HG03103 (cell line): Measurements from ENCODE around the gene DUSP10.
A peak's percentile ranks its signal among the peaks of the same experiment; 100 is the strongest.

Source experiments
- ATAC-seq: cut with Tn5 transposase; IDR thresholded peaks from one replicate; pipeline ENCODE4 v1.9.1; 2021; ENCODE audit warnings: low read depth; ENCODE audit not compliant: unreplicated experiment

DUSP10 gene

DNA sequence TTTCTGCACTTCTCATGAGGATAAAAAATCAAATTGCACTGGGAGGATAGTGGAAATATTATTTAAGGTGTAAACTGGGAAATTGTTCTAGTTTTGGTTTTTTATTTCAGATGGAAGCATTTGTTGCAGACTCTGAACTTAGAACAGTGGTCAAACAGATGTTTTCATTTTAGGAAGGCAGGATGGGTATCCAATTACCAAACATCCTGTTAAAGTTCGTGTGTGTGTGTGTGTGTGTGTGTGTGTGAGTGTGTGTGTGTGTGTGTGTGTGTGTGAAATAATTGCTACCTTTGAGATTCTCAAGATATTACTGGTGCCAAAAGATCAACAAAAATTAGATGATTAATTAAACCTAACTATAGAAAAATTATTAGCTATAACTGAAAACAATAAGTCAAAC lies 24.3 kb upstream of the DUSP10 start:
- ATAC-seq: no peak

DNA sequence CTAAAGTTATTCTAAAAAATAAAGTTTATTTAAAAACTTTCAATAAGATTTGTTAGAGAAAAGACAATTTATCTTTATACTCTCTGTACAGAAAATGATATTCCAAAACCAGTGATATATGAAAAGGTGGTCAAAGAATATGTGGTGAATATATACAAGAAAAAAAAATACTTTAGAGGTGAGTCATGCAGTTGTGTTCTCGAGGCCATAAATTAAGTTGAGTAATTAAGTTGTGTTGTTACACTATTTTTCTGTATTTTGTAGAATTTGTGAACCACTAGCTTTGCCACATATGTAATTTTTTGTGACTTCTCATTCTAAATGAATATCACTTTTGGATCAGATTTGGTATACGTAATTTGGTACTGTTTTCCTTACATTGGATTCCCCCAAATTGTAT lies 23.6 kb upstream of the DUSP10 start:
- no peak for ATAC-seq

DNA sequence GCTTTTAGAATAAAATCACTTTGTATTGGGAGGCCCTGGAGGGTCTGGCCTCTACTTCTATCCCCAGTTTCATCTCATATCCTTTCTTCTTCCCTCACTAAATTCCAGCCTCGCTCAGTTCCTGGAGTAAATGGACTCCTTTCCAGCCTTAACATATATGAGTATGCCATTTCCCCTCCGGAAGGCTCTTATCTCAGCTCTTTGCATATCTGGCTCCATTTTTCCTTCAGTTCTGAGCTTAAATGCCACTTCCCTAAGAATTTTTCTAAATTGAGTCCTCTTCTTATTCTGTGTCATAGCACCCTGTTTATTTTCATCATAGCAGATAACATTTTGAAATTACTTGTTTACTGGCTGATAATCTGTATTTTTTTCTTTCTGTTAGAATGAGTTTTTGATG lies 20.2 kb upstream of the DUSP10 start:
- ATAC-seq: no peak

DNA sequence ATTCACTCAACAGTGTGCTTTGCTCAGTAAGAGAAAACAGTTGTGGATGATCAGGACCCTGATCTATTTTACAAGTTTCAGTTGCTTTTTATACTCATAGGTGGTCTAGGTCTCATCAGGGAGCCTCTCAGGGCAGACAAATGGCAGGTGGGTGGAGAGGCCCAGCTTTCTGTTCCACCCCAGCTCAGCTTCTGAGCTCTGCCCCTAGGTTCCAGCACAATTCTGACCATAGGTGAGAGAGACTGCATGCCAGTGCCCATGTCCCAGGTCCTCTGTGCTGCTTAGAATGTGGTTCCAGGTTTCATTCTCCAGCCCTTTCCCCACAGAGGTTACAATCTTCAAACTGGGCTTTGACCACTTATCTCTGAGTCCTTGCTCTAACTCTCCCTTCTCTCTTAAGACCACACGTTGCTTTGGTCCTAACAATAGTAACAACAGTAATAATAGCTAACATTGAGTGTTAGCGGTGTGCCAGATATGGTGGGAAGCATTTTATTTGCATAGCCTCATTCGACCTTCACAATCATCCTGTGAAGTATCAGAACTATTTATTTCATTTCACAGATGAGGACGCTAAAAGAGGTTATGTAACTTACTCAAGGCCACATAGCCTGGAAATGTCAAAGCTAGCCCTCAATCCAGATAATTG lies 19.6 kb upstream of the DUSP10 start:
- peak; percentile 60 for ATAC-seq

DNA sequence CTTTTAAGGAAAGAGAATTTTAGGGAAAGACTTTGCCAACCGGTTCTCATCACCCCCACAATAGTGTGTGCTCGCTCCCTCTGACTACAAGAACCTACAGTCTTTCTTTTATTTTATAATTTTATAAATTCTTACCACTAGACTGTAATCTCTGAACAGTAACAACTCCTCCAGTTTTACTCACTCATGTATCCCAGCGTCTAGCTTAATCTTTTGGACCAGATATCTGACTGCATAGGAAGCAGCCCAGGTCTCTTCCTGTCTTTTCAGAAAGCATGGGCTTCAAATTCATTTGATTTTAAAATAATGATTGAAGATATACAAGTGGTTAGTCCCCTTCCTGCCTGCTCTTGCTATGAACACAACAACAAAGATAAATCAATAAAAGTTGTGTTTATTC lies 19.0 kb upstream of the DUSP10 start:
- no peak for ATAC-seq

DNA sequence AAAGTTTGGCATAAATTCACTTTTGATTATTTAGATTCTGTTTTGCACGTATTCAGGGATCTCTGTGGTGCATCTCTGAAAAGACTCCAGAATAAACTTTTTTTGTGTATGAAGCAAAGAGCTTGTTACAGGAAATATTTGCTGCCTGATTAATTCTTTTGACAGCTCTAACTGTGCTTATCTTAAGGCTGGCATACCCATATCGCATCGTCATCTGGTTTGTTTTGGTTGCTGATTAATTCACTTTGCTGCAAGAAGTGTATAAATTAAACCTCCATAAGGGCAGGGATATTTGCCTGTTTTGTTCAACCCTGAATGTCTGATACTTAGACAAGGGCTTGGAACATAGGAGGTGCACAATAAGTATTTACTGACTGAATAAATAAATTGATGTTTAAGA lies 17.5 kb upstream of the DUSP10 start:
- no peak for ATAC-seq

DNA sequence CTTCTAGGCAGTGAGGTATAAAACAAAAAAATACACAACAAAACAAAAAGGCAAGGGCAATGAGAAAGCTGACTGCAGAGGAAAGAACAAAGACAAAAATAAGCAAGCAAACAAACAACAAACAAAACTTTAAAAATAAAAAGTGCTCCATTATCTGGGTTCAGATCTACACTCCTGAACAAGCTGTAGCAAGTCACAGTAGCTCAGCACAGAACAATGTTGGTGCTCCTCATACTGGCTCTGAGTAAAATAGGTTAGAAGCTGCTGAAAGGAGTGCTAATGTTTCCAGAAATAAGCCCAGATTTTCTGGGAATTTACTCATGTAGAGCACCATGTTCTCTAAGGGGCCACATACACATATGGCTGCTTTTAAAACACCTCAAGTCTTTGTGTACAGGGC lies 16.6 kb upstream of the DUSP10 start:
- ATAC-seq: no peak

DNA sequence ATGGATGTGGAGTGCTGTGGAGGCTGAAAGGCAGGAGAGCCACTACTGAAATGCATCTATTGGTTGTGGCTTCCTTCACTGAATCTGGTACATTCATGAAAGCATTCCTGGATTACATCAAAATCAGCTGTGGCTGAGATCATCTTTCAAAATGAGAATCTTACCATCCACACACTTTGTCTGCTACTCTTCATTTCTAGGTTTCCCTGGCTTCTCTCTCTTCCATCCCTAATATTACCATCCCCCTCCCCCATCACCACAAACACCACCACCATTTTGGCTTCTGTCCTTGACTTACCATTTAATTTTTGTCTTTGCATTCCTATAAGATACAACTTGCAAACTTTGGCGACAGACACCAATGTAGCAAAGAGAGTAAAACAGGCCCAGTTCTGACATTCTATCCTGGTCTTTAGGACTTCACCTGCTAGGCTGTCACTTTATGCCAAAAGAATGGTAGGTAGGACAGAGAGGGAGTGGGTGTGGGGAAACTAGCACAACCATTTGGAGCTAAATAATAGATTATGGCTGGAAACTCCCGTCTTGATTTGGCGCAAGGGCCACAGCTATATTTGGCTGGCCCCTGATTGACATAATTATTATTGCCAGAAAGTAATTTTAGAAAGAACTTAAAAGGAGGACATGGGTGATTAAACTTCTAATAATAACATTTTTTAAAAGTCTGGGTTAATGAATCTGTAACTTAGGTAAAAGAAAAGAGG lies 15.1 kb upstream of the DUSP10 start:
- ATAC-seq: no peak

DNA sequence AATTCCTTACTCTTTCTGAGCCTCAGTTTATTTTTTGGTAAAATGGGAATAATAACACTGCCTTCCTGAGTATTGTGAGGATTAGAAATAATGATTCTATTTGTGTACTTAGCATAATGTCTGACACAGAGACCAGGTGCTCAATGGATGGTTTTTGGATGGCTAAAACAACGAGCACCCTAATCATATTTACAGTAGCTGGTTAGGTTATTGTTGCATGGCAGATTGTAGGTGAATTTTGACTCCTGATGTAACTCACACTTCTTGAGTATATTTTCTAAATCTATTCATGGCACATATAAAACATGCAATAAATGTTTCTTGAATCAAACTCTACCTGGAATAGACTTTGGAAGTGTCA lies 11.9 kb upstream of the DUSP10 start:
- ATAC-seq: peak; percentile 25

DNA sequence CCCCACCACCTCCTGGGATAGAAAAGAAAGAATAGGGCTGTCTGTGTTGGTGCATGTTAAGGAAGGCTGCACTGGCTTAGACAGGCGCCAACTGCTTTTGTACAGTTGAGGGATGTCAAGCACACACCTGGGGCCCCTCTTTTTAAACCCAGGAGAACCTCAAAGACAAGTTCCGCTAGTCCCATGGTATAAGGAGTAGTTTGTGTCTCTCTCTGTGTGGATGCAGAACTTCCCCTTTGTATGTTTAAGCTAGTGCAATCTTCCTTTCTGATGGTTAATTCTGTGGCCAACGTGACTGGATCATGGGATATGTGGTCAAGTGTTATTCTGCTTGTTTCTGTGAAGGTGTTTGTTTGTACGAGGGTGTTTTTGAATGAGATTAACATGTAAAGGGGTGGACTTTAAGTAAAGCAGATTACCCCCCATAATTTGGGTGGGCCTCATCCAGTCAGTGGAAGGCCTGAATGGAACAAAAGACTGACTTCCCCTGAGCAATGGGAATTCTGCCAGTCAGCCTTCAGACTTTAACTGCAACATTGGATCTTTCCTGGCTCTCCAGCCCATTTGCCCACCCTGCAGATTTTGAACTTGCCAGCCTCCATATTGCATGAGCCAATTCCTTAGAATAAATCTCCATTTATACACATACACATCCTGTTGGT lies 9.5 kb upstream of the DUSP10 start:
- ATAC-seq: no peak

DNA sequence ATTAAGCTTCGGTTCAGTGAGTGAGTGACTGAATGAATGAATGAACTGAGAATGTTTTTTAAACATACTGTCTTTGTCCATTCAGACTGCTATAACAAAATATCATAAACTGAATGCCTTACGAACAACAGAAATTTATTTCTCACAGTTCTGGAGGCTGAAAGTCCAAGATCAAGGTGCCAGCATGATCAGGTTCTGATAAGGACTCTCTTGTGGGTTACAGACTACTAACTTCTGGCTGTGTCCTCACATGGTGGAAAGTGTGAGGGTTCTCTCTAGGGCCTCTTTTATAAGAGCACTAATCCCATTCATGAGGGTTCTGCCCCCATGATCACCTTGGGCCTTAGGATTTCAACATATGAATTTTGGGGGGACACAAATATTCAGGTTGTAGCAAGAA lies 7.1 kb upstream of the DUSP10 start:
- no peak for ATAC-seq

DNA sequence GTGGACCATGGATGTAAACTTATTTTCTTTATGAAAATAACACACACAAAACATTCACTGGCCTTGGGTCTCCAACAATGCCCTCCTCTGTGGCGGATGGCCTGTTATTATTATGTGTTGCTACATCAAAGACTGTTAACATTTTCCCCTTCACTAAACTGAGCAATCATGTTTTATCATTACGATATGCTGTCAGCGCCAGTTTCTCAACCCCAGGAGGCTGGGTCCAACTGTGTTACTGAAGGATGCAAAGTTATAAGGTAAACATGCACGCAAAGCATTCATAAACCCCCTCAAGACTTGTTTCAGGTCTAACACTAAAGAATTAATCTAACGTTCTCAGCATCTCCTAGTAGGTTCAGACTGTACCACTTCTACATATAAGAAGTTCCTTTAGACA lies 6.0 kb upstream of the DUSP10 start:
- no peak for ATAC-seq

DNA sequence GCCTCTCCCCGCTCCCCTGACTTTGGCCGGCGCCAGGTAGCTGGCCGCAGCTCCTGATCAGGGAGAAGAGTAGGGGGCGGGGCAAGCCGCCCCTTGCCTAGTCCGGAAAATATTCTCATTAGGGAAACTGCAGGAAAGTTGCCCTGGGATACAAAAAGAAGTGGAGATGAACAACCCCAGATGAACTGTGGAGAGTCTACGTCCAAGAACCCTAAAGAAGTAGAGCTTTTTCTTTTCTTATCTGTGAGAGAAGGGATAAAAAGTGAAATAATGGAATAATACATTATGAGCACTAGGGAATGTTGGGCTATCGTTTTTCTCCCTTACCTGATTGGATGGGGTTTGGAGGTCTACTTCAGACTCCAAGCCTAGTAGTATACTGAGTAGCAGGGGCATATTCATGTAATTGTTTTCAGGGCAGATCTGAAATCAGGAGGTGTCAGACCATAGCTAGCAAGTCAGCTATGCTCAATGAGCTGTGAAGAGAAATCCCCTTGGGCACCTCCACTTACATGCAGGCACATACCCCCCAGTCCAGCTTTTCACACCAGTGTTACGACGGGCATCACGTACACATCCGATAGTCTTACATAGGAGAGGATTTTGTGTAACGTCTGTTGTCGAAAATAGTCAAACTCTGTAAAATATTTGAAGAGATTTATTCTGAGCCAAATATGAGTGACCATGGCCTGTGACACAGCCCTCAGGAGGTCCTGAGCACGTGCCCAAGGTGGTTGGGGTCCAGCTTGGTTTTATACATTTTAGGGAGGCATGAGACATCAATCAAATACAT lies 1.7 kb upstream of the DUSP10 start:
- ATAC-seq: no peak

DNA sequence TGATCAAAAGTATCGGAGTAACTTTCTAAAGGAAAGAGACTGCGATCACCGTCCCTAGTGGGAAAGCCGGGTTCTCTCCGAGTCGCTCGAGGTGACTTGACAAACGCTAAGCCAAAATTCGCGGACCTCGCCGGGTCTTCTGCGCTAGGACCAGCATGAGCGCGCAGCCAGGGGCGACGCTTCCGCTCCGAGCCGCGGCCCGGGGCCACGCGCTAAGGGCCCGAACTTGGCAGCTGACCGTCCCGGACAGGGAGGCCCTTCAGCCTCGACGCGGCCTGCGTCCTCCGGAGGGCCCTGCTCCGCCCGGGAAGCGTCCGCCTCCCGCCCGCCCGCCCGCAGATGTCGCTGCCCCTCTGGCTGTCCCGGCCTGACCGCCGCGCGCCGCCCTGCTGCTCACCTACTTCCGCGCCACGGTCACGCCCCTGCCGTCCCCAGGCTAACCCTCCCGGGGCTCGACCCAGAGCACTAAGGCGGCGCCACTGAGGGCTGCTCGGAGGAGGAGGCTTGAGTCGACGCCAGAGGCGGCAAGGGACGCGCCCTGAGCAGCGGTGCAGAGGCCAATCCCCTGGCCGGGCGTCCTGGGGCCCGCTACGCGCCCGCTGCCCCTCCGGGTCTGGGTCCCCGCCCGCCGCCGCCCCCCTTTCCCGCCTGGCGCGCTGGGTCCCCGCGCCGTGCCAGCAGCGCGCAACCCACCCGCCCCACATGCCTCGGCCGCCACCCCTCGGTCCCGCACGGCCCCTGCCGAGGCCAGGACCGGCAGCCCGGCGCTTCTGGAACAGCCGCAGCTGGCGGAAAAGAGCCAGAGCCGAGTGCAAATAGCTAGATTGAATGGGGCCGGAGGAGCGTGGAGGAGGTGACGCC lies 896 bp upstream of the DUSP10 start:
- ATAC-seq: peak; percentile 37

DNA sequence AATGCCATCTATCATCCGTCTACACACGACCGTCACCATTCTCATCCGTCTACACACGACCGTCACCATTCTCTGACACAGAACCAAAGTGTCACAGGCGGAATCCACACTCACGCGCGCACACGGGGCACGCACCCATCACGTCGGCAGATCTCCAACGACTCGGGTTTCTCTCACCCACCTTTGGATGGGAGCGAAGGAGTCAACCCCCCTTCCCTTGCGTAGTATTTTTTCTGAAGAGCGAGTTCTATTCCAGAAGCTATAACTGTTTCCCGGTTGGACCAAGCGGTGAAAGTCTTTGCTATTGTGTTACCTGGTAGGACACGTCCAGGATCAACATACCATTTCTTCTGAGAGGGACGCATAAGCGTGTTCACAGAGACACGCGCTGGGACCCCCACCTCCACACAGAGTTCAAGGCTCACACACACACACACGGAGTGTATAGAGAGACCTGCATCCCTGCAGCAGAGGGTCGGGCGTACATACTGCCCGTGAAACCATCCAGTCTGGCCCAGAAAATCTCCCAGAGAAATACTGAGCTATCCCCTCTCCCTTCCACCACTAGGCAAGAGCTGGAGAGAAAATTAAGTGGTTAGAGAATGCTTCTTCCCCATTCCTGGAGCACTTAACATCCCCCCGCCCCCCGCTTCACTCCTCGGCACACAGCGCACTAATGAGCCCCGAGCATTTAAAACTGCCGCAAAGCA lies 741 bp downstream of the DUSP10 start:
- ATAC-seq: no peak

DNA sequence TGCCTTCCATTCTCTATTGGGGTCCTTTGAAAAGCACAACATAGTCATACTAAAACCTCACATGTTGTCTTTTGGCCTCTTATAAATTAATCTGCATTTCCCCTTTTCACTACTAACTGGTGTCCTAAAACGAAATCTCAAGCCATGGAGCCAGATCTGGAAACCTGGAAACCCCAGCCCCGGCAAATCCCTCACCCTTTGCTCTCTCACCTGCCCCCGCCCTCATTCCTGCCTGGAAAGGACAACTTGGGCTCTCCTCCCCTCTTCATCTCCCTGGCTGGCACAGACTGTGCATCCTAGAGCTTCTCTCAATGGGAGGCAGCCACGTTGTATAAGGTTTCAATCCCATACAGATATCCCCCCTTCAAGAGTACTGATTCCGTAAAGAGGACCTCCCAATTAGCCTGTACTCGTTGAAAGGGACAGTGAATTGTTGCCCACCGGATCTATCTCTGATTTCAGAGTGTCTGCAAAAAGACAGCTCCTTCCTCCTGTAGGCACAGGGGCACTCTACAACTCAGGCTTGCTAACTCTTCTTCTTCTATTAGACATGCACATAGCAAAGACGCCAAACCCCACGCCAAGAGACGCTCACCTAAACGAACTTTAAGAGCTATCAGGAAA lies 1.4 kb downstream of the DUSP10 start:
- no peak for ATAC-seq

DNA sequence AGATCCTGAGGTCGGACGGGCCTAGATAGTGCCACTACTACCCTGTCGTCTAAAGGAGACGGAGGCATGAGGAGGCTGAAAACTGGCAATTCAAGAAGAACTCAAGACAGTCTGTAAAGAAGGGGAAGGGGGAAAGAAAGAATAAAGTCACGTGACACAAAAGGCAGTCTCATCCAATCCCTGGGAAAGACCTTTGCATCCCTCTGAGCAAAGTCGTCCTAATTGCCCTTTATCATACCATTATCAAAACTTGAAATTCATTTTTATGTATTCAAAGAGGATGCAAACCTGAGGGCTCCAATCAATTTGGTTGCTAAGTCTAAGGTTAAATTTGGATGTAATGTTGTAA lies 2.2 kb downstream of the DUSP10 start:
- ATAC-seq: no peak

DNA sequence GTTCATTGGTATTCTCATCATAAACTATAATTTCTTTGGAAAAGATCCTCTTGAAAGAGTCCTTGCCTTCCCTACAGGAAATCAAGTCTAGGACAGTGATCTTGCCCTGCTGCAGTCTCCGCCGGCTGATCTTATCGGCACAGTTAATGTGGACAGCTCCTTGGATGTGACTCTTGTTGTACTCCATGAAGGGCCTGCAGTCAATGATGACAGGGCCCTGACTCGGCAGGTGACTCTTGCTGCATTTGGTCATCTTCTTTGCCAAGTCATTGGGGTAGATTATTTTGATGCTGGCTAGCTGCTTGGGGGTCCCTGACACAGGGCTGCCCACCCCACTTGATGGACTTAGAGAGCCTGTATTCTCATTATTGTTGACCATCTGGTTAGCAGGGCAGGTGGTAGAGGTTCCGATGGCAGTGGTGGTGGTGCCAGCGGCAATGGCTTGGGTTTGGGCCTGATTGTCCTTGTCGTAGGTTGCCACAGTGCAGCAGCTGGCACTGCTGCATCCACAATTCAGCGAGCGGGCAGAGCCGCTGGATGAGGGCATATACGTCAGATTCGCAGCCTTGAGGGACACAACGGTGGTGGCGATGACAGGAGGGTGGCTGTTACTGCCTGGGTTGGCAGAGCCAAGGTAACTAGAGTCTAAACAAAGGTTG lies 2.7 kb downstream of the DUSP10 start:
- no peak for ATAC-seq

DNA sequence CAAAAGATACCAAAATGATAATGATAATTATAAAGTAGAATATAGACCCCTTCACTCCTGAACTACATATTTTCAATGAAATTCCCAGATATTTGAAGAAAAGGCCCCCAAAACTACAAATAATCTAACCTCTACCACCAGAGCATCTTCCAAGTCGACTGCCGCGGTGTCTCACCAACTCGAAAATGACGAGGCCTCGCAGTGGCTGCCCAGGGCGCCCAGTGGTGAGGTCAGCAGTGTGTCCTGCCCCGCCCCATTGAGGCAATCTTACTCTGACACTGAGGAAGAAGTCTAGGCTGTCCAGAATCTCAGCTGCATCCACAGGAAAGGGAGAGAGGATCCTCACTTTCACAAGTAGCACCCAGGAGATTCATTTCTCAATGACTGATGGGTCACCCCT lies 5.2 kb downstream of the DUSP10 start:
- ATAC-seq: no peak
